Stomach (tissue), 9 donors: ENCODE data around the gene MYO3B. TPM values are rescaled to one million over a fixed set of nuclear protein-coding genes. Genes with fewer than 3 reads are reported as not detected.

Experiments used
- DNase-seq, 2 donors: peaks; one replicate each; pipeline versions ENCODE4 v3.0.0 to v3.0.0-alpha.2; 2013 to 2019
- H3K27ac ChIP-seq, 5 donors: fragments of 200-600 bp in 4 of 5; sonication (generic) in 4 of 5; one replicate each; pipeline ENCODE4 v1.5.1; 2013 to 2019; ENCODE audit warnings: mild to moderate bottlenecking in 1 of 5, moderate library complexity in 1 of 5
- H3K27me3 ChIP-seq, 3 donors: fragments of 200-600 bp; sonication (generic); one replicate each; pipeline ENCODE4 v1.5.1; 2017 to 2019; ENCODE audit warnings: mixed run types in 1 of 3
- H3K36me3 ChIP-seq, 4 donors: fragments of 200-600 bp; sonication (generic); 1 replicate in 3 of 4; 2 replicates in 1 of 4; pipeline ENCODE4 v1.5.1; 2016 to 2019
- H3K4me1 ChIP-seq, 4 donors: fragments of 200-600 bp; sonication (generic); one replicate each; pipeline ENCODE4 v1.5.1; 2016 to 2019
- H3K4me3 ChIP-seq, 4 donors: fragments of 200-600 bp; sonication (generic) in 3 of 4; one replicate each; pipeline ENCODE4 v1.5.1; 2016 to 2019; ENCODE audit warnings: mild to moderate bottlenecking in 1 of 4
- H3K9me3 ChIP-seq, 4 donors: fragments of 200-600 bp; sonication (generic); one replicate each; pipeline ENCODE4 v1.5.1; 2016 to 2019
- CTCF ChIP-seq, 7 experiments: fragments of 450-650 bp in 4 of 7; fragments of 200-600 bp in 3 of 7; sonication (generic) in 3 of 7; IDR thresholded peaks; one replicate each; pipeline ENCODE4 v1.5.1; 2016 to 2019; ENCODE audit warnings: antibody characterized with exemption in 7 of 7, control low read depth in 2 of 7, mild to moderate bottlenecking in 1 of 7
- EP300 ChIP-seq: sonication (generic); formaldehyde crosslinking; IDR thresholded peaks from one replicate; pipeline ENCODE4 v1.6.1; 2017; ENCODE audit warnings: antibody characterized with exemption
- POLR2A ChIP-seq, 4 donors: fragments of 450-650 bp; IDR thresholded peaks; one replicate each; pipeline ENCODE4 v1.6.1; 2016; ENCODE audit warnings: antibody characterized with exemption in 4 of 4, control low read depth in 2 of 4, mild to moderate bottlenecking in 1 of 4, moderate library complexity in 1 of 4
- POLR2AphosphoS5 ChIP-seq, 3 donors: sonication (generic); formaldehyde crosslinking; IDR thresholded peaks; one replicate each; pipeline ENCODE4 v1.6.1; 2016; ENCODE audit warnings: antibody characterized with exemption in 3 of 3
- WGBS, 5 donors: extraction: QIAGEN DNeasy Blood & Tissue Kit in 3 of 5; methylation state at CpG; one replicate each; pipeline versions ENCODE4 v1.1.5 to v1.1.7; 2013 to 2018; 5-methylcytosine and 5-hydroxymethylcytosine counted together
- intact Hi-C: fragments of 100-400 bp; cut with DNase I; formaldehyde crosslinking; loops from one replicate; pipeline ENCODE4 v1.15.1; 2023; ENCODE audit warnings: low total_unique reads
- polyA plus RNA-seq, 3 donors: library from polyadenylated mRNA; stranded (reverse); fragments of 200-250 nt; gene quantifications; one replicate each; pipeline ENCODE4 v1.2.3, GENCODE V29; 2013
- total RNA-seq, 5 donors: library from RNA; depleted of rRNA; stranded (reverse); fragments of >200 nt; gene quantifications; one replicate each; pipeline versions ENCODE4 v1.1.0 to v1.2.3, GENCODE V29; 2014 to 2016
- donor health status: healthy with polysubstance abuse.
- donor health status: Bipolar disorder and iron deficiency.
- donor health status: healthy.

Gene MYO3B
- total and polyA plus RNA-seq, 8 donors, result 0.05 to 0.37 TPM; not detected in 6

DNA sequence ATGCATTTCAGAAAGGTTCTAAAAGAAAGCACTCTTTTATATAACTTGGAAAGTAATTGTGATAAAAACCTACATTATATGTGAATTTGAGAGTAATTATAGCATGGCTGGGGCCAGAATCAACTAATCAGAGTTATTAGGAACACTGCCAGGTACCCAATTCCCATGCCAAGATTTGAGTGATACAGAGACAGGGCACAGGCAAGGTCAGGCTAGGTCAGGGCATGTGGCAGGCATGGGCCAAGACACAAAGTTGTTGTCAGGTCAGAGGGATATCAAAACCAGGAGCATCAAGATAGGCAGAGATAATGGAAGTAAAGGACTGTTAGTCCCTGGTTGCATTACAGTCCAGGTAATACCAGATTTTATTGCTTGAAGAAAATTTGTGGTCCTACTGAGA lies 87.4 kb downstream of the MYO3B start:
- Histone ChIP-seq H3K4me1 (no peaks in the 10 kb centered on the region), H3K36me3 (no peaks in the 10 kb centered on the region), H3K27me3 (no peaks in the 10 kb centered on the region), H3K9me3 (peaks cover 0 to 36% (median 12%) of the 10 kb centered on the region in 4 donors), H3K27ac (no peak overlapping the region), H3K4me3 (no peak overlapping the region)
- no peak for DNase-seq
- intact Hi-C loops, result no loop called here
- no peak for TF ChIP-seq POLR2A (IDR thresholded peaks at IDR 0.05)
- no peak for TF ChIP-seq POLR2AphosphoS5 (IDR thresholded peaks at IDR 0.05)
- no peak for TF ChIP-seq CTCF (IDR thresholded peaks at IDR 0.05)
- TF ChIP-seq EP300, result no peak

GRCh38 chr2:170266358-170266757 lies 88.4 kb downstream of the MYO3B start:
- TF ChIP-seq POLR2AphosphoS5 (IDR thresholded peaks at IDR 0.05) (no peak), CTCF (IDR thresholded peaks at IDR 0.05) (no peak), POLR2A (IDR thresholded peaks at IDR 0.05) (no peak), EP300 (no peak)
- WGBS, 5 donors, result 43 to 56% (median 54%) methylated on average over 1 of the region's 1 CpG
- Histone ChIP-seq H3K27me3 (no peaks in the 10 kb centered on the region), H3K36me3 (no peaks in the 10 kb centered on the region), H3K4me3 (no peak overlapping the region), H3K27ac (no peak overlapping the region), H3K4me1 (no peaks in the 10 kb centered on the region), H3K9me3 (peaks cover 0 to 31% (median 12%) of the 10 kb centered on the region in 4 donors)
- intact Hi-C loops, result no loop called here
- no peak for DNase-seq

DNA sequence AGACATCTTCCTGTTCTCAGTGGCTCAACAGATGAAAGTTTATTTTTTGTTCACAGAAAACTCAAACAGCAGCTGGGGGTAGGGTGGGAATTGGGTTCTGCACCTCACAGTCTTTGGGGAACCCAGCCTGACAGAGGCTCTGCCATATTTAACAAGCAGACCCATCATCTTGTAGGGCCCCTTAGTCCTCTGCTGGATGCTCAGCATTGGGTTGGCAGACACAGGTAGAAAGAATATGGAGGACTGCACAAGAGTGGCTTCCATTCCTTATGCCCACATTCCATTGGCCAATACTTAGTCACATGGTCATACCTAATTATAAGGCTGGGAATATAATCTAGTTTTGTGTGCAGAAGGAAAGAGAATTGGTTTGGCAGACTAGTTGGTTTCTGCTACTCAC lies 89.1 kb downstream of the MYO3B start:
- H3K4me1 ChIP-seq, result no peaks in the 10 kb centered on the region
- no peaks in the 10 kb centered on the region for H3K27me3 ChIP-seq
- H3K4me3 ChIP-seq, result no peak overlapping the region
- no peak for TF ChIP-seq POLR2A (IDR thresholded peaks at IDR 0.05)
- no peak for TF ChIP-seq CTCF (IDR thresholded peaks at IDR 0.05)
- TF ChIP-seq EP300, result no peak
- TF ChIP-seq POLR2AphosphoS5 (IDR thresholded peaks at IDR 0.05), result no peak
- intact Hi-C loops, result no loop called here
- H3K9me3 ChIP-seq, result peaks cover 0 to 26% (median 12%) of the 10 kb centered on the region in 4 donors
- H3K36me3 ChIP-seq, result no peaks in the 10 kb centered on the region
- no peak overlapping the region for H3K27ac ChIP-seq
- no peak for DNase-seq

- no peaks in the 10 kb centered on the region for H3K4me1 ChIP-seq
- no peaks in the 10 kb centered on the region for H3K9me3 ChIP-seq
- intact Hi-C loops, result no loop called here
- peak in 1 of 2 donors; percentile 12 for DNase-seq
- 45 to 61% (median 55%) methylated on average over 6 of the region's 6 CpGs for WGBS, 5 donors
- H3K27ac ChIP-seq, result no peak overlapping the region
- H3K27me3 ChIP-seq, result no peaks in the 10 kb centered on the region
- no peak overlapping the region for H3K4me3 ChIP-seq
- TF ChIP-seq POLR2AphosphoS5 (IDR thresholded peaks at IDR 0.05), result no peak
- no peaks in the 10 kb centered on the region for H3K36me3 ChIP-seq
Observed at GRCh38 chr2:170270278-170270864, 92.4 kb downstream of the MYO3B start.

DNA sequence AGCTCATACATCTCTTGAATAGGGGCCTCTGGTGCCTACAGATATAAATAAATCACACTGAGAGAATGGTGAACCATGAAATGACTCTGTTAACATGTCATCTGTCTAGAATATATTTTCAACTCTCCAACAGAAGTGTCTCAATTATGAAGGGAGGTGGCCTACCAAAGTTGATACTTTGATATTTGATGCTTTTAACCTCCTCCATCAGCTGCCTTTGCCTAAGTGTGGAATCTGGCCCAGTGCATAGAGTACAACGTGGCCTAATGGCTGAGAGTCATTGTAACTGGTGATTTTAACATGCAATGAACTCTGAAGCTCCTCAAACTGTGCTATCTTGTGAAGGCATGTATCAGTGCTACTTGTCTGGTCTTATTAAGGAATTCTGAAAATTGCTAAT lies 93.4 kb downstream of the MYO3B start:
- 20 to 60% (median 47%) methylated on average over 1 of the region's 1 CpG for WGBS, 5 donors
- no peaks in the 10 kb centered on the region for H3K27me3 ChIP-seq
- intact Hi-C loops, result no loop called here
- H3K27ac ChIP-seq, result no peak overlapping the region
- TF ChIP-seq POLR2AphosphoS5 (IDR thresholded peaks at IDR 0.05) (no peak), EP300 (no peak), POLR2A (IDR thresholded peaks at IDR 0.05) (no peak), CTCF (IDR thresholded peaks at IDR 0.05) (no peak)
- no peaks in the 10 kb centered on the region for H3K36me3 ChIP-seq
- no peaks in the 10 kb centered on the region for H3K9me3 ChIP-seq
- DNase-seq, result peak in 1 of 2 donors; percentile 6
- no peaks in the 10 kb centered on the region for H3K4me1 ChIP-seq
- H3K4me3 ChIP-seq, result no peak overlapping the region
